Hepatocyte (in vitro differentiated cells): ENCODE results near the gene TBL1Y. TPM values are rescaled to one million over a fixed set of nuclear protein-coding genes. Genes with fewer than 3 reads are reported as not detected.
"Not testable (repeated sequence)": the region's sequence is repeated elsewhere in the genome, so short reads cannot be mapped to it uniquely, and the experiment has no call there.

Experiments
- DNase-seq: peaks from one replicate; pipeline ENCODE4 v3.0.0-alpha.2; 2016; ENCODE audit warnings: low spot score
- H2AFZ ChIP-seq: fragments of 200-600 bp; sonication (generic); 2 replicates; pipeline ENCODE4 v1.6.0; 2016; ENCODE audit warnings: antibody characterized with exemption, mild to moderate bottlenecking
- H3K27ac ChIP-seq: fragments of 200-600 bp; sonication (generic); 2 replicates; pipeline ENCODE4 v1.5.1; 2016; ENCODE audit warnings: mild to moderate bottlenecking
- H3K27me3 ChIP-seq: fragments of 200-600 bp; sonication (generic); 2 replicates; pipeline ENCODE4 v1.6.1; 2016
- H3K36me3 ChIP-seq: fragments of 200-600 bp; sonication (generic); replicated peaks from 2 replicates; pipeline ENCODE4 v1.5.1; 2016; ENCODE audit warnings: low read depth; ENCODE audit not compliant: insufficient read depth
- H3K4me1 ChIP-seq: fragments of 200-600 bp; sonication (generic); 2 replicates; pipeline ENCODE4 v1.5.1; 2016; ENCODE audit warnings: mild to moderate bottlenecking, moderate library complexity; ENCODE audit not compliant: insufficient read depth
- H3K4me2 ChIP-seq: fragments of 200-600 bp; sonication (generic); 2 replicates; pipeline ENCODE4 v1.6.0; 2016
- H3K4me3 ChIP-seq: fragments of 200-600 bp; sonication (generic); 2 replicates; pipeline ENCODE4 v1.5.1; 2016; ENCODE audit warnings: mild to moderate bottlenecking
- H3K79me2 ChIP-seq: fragments of 200-600 bp; sonication (generic); 2 replicates; pipeline ENCODE4 v1.6.0; 2017; ENCODE audit warnings: mild to moderate bottlenecking
- H3K9me2 ChIP-seq: fragments of 200-600 bp; sonication (generic); replicated peaks from 2 replicates; pipeline ENCODE4 v1.6.0; 2017; ENCODE audit warnings: mild to moderate bottlenecking; ENCODE audit not compliant: insufficient read depth
- H3K9me3 ChIP-seq: fragments of 200-600 bp; sonication (generic); 2 replicates; pipeline ENCODE4 v1.5.1; 2016; ENCODE audit warnings: low read depth, mild to moderate bottlenecking
- H4K20me1 ChIP-seq: fragments of 200-600 bp; sonication (generic); 2 replicates; pipeline ENCODE4 v1.6.0; 2016; ENCODE audit warnings: mild to moderate bottlenecking; ENCODE audit not compliant: insufficient read depth, poor library complexity, severe bottlenecking
- EZH2 ChIP-seq: fragments of 200-600 bp; sonication (generic); IDR thresholded peaks from 2 replicates; pipeline ENCODE4 v1.6.1; 2016; ENCODE audit warnings: antibody characterized with exemption, mild to moderate bottlenecking, borderline replicate concordance
- EZH2phosphoT487 ChIP-seq: fragments of 200-600 bp; sonication (generic); IDR thresholded peaks from one replicate; pipeline ENCODE4 v1.6.1; 2018; ENCODE audit warnings: antibody characterized with exemption, mild to moderate bottlenecking, low read depth, moderate library complexity; ENCODE audit not compliant: unreplicated experiment, severe bottlenecking
- WGBS: methylation state at CpG from one replicate; pipeline ENCODE4 v1.1.6; 2016; ENCODE audit warnings: low lambda C conversion rate; ENCODE audit errors: missing lambda C conversion rate; 5-methylcytosine and 5-hydroxymethylcytosine counted together
- polyA plus RNA-seq: library from polyadenylated mRNA; unstranded; fragments of >200 nt; fragmentation: Nextera tagmentation; extraction: Ambion mirVana; gene quantifications from 2 replicates; pipeline ENCODE4 v1.2.1, GENCODE V29; 2016
- total RNA-seq: library from RNA; depleted of rRNA; stranded (reverse); fragments of >200 nt; gene quantifications from 2 replicates; pipeline ENCODE4 v1.2.3, GENCODE V29; 2014
- TF ChIP-seq, protein P1 (sequence below): fragments of 200-600 bp; sonication (generic); IDR thresholded peaks from 2 replicates; pipeline ENCODE4 v1.5.1; 2016; ENCODE audit warnings: antibody characterized with exemption, mild to moderate bottlenecking; ENCODE audit not compliant: poor library complexity

TBL1Y gene
- total and polyA plus RNA-seq, 2 experiments from 2014 or later, result not detected

DNA sequence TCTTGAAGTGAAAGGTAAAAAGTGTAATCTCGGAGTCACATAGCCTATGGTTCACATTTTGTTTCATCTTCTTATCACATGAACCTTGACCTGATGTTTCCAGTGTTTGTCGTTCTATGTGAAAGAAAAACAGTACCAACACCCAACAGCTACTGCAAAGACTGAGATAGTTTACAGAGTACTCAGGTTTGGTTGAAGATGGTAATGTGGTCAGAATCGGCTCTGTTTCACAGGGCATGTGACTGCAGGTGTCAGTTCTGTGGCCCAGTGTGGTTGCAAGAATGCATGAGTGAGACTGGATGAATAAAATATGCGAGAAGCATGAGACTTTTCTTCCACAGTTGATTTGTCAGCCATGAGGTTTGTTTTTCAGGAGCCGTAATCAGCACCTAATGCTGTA, 130.2 kb downstream of the TBL1Y start:
- H3K27me3 ChIP-seq, result no peaks in the 10 kb centered on the region
- no peaks in the 10 kb centered on the region for H3K79me2 ChIP-seq
- H3K4me3 ChIP-seq, result no peak overlapping the region
- TF ChIP-seq EZH2phosphoT487 (no peak), EZH2 (no peak)
- TF ChIP-seq, protein P1, sequence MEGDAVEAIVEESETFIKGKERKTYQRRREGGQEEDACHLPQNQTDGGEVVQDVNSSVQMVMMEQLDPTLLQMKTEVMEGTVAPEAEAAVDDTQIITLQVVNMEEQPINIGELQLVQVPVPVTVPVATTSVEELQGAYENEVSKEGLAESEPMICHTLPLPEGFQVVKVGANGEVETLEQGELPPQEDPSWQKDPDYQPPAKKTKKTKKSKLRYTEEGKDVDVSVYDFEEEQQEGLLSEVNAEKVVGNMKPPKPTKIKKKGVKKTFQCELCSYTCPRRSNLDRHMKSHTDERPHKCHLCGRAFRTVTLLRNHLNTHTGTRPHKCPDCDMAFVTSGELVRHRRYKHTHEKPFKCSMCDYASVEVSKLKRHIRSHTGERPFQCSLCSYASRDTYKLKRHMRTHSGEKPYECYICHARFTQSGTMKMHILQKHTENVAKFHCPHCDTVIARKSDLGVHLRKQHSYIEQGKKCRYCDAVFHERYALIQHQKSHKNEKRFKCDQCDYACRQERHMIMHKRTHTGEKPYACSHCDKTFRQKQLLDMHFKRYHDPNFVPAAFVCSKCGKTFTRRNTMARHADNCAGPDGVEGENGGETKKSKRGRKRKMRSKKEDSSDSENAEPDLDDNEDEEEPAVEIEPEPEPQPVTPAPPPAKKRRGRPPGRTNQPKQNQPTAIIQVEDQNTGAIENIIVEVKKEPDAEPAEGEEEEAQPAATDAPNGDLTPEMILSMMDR, result no peak
- H4K20me1 ChIP-seq, result no peaks in the 10 kb centered on the region
- H2AFZ ChIP-seq, result no peak overlapping the region
- no peaks in the 10 kb centered on the region for H3K4me1 ChIP-seq
- WGBS, result no CpG with 5 or more reads among the region's 5 CpGs
- no peak for DNase-seq
- no peaks in the 10 kb centered on the region for H3K9me2 ChIP-seq
- no peak overlapping the region for H3K27ac ChIP-seq
- H3K9me3 ChIP-seq, result no peaks in the 10 kb centered on the region
- no peak overlapping the region for H3K4me2 ChIP-seq
- H3K36me3 ChIP-seq, result no peaks in the 10 kb centered on the region

DNA sequence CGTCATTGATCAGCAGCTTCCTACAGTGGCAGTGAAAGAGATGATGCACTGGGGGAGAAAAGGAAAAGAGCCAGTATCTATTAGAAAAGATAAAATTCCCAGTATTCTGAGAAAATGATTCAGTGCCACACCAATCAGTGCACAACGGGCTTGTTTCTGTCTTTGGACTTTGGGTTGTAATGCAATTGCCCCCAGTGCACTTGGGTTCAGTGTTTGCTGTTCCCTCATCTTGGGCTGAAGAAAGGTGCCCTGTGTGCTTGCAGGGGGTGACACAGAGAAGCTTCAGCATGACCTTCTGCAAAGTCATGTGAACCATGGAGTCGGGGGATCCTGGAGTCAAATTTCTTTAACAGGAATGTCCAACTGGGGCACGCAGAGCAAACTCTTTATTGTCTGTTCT, 131.5 kb downstream of the TBL1Y start:
- WGBS, result no CpG with 5 or more reads among the region's 4 CpGs
- H4K20me1 ChIP-seq, result no peaks in the 10 kb centered on the region
- H3K9me3 ChIP-seq, result no peaks in the 10 kb centered on the region
- no peaks in the 10 kb centered on the region for H3K27me3 ChIP-seq
- H2AFZ ChIP-seq, result no peak overlapping the region
- DNase-seq, result no peak
- H3K4me1 ChIP-seq, result no peaks in the 10 kb centered on the region
- H3K79me2 ChIP-seq, result no peaks in the 10 kb centered on the region
- no peak overlapping the region for H3K4me2 ChIP-seq
- no peak overlapping the region for H3K4me3 ChIP-seq
- no peaks in the 10 kb centered on the region for H3K36me3 ChIP-seq
- H3K9me2 ChIP-seq, result no peaks in the 10 kb centered on the region
- TF ChIP-seq, protein P1, result no peak
- TF ChIP-seq EZH2phosphoT487 (no peak), EZH2 (no peak)
- H3K27ac ChIP-seq, result no peak overlapping the region

DNA sequence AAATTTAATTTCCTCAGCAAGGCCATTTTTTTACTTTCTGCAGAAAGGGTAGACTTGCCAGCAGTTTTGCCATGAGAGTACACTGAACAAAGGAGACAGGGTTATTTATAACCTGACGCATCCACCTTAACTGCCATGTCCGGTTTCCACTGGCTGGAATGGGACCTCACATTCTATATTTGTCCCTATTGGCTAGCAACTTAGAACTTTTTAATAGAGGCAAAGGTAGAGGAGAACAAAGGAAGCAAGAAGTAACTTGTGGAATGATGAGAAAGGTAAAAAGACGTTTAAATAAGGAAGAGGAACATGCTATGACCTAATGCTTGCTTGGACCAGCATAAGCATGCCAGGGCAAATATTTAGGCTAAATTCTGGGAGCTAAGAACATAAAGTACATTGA, 142.0 kb downstream of the TBL1Y start:
- H3K9me2 ChIP-seq, H2AFZ ChIP-seq, H3K9me3 ChIP-seq, H3K79me2 ChIP-seq, H3K27me3 ChIP-seq, H3K36me3 ChIP-seq, H3K27ac ChIP-seq, H3K4me3 ChIP-seq, DNase-seq, H3K4me1 ChIP-seq, H3K4me2 ChIP-seq, H4K20me1 ChIP-seq: not testable (repeated sequence)
- no CpG with 5 or more reads among the region's 3 CpGs for WGBS

DNA sequence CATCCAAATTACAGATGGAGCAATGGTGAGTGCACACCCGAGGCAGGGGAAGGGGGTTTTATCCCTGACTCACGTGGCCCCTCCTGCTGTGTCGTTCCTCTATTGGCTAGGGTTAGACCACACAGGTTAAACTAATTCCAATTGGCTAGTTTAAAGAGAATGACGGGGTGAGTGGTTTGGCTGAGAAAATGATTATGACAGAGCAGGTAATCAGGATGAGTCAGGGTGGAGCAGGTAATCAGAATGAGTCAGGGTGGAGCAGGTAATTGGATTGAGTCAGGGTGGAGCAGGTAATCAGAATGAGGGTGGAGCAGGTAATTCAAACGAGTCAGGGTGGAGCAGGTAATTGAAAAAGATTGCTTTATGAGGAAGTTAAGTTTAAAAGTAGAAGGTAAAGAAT, 146.4 kb downstream of the TBL1Y start:
- Histone ChIP-seq H3K4me1 (no peaks in the 10 kb centered on the region), H3K4me2 (no peak overlapping the region), H3K9me2 (no peaks in the 10 kb centered on the region), H3K9me3 (no peaks in the 10 kb centered on the region), H3K4me3 (no peak overlapping the region), H3K27ac (no peak overlapping the region), H3K36me3 (no peaks in the 10 kb centered on the region), H3K79me2 (no peaks in the 10 kb centered on the region), H2AFZ (no peak overlapping the region), H4K20me1 (no peaks in the 10 kb centered on the region), H3K27me3 (no peaks in the 10 kb centered on the region)
- no CpG with 5 or more reads among the region's 5 CpGs for WGBS
- DNase-seq, result no peak
- TF ChIP-seq EZH2phosphoT487 (no peak), EZH2 (no peak)
- TF ChIP-seq, protein P1, result no peak
